ACHN (cell line): Measurements from ENCODE around the gene HK1.
A peak's percentile ranks its signal among the peaks of the same experiment; 100 is the strongest.

ENCODE experiments used
- DNase-seq: peaks from one replicate; pipeline ENCODE4 v3.0.0-alpha.2; 2015
- in situ Hi-C: cut with HindIII; loops from 2 replicates; pipeline ENCODE4 v1.10.0; 2017; ENCODE audit warnings: low sequenced_read_pairs, low pct_ligation_motif_present, low pct_unique_long_range_greater_than_20kb

HK1 gene

DNA sequence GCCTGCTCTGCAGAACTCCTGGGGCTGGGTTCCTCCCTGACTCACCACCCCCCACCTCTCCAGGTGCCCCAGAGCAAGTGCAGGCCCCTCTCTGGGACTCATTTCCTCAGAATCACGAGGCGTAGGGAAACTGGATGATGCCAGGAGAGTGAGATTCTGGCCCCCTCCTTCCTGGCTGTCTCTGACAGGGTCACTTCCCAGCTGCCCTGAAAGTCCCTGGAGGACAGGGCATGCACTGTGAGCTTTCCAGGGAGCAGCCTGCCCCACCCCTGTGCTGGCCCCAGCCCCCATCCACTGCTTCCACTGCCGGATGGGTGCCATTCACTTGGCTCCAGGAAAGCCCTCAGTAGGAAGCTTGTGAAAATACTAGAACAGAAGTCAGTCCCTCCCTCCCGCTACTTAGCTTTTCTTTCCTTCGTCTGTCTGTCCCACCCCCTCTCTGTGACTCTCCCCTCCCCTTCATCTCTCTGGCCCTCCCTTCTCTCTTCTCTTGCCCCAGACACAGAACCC is 128.1 kb downstream of the HK1 start:
- no peak for DNase-seq
- in situ Hi-C loops = no loop called here

DNA sequence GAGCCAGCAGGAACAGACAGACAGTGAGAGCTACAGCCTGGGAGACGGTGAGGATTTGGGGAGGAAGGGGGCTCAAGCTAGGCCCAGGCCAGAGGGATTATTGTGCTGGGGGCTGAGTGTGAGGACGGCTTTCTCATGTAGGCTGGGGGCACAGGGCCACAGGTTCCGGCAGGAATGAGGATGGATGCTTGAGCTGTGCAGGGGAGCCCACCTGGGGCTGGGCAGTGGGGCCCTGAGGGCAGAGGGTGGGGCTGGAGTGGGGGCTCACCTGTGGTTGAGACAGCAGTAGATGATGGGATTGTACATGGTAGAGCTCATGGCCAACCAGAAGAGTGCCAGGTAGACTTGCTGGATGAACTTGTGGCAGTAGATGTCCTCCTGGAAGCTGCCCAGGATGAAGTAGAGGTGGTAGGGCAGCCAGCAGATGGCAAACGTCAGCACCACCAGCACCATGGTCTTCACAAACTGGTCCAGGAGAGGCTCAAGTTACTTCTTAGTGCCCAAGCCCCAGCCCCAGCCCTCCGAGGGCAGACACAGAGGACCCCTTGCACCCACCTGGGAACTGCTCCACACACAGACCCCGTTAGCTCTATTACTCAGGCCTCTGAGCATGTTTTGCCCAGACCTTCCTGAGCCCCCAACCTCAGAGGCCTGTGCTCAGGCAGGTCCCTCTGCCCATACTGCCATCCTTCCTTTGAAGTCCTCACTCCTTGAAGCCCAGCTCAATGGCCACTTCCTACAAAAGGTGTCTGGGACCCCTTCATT is 128.7 kb downstream of the HK1 start:
- no peak for DNase-seq
- in situ Hi-C loops = no loop called here

DNA sequence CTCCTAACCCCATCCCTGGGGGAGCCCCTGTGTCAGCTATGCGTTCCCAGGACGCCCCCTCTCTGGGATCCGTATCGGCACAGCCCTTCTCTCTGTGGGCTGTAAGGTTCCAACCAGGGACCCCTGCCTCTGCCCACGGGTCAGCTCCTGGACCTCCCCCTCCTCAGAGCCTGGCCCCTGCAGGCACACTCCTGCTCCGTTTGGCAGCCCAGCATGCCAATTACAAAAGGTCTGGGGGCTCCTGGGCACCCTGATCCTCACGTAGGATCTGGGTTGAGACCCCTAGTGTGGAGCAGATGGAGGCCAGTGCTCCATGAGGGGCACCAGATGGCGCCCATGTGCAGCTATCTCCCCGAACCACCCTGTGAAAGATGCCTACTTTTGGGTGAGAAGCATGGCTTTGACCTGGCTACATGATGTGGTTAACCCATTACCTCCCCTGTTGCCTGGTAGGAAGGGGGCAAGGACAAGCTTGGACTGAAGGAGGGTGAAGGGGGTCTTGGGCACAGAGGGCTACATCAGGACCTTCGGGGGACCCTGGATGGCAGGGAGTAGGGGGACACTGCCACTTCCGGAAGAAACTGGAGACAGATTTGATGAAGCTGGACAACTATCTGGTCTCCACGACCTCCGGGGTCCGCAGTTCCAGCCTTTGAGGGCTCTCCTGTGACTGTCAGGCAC is 129.5 kb downstream of the HK1 start:
- peak; percentile 39 for DNase-seq
- in situ Hi-C loops = no loop called here

DNA sequence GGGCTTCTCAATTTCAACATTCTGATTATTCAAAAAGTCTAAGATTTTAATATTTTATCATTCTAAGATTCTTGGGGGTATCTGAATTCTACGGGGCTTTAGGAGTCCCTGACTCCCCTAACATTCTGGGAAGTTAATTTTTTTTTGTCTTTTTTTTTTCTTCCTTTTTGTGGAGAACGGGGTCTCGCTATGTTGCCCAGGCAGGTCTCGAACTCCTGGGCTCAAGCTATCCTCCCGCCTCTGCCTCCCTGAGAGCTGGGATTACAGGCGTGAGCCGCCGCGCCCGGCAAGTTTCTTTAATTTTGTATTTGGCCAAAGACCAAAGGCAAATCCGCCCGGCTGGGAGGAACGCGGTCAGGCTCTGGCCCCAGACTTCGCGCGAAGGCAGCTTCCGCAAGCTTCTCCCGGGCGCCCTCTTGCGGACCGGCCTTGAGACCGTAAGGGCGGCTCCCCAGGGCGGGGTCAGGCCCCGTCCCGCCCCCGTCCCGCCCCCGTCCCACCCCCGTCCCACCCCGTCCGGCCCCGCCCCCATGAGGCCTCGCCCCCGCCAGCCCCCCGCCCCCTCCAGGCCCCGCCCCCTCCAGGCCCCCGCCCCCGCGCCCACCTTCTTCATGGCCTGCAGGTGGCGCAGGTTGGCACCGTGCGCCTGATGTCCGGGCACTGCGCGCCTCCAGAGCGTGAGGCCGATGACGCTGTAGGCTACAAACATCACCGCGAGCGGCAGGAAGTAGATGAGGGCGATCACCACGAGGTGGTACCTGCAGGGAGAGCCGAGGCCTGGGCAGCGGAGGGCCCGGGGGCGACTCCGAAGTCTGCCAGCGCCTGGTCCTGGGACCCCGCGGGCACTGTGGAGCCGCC is 130.3 kb downstream of the HK1 start:
- in situ Hi-C loops = no loop called here

DNA sequence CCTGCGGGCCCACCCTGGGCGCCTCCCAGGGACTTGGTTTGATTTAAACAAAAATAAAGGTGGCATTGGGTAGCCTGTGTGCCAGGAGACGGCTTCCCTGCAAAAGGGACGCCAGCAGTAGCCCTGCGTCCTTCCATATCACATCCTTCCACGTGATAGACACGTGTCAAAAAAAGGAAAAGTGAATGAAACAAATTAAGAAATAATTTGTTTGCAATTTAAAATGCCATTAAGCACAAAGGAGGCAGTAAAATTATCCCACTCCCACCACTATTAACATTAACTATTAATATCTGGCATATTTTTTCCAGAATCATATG is 130.8 kb downstream of the HK1 start:
- DNase-seq = no peak
- in situ Hi-C loops = no loop called here

More for the DNA sequence above, 130.3 kb downstream of the HK1 start:
- peak; percentile 96 for DNase-seq

DNA sequence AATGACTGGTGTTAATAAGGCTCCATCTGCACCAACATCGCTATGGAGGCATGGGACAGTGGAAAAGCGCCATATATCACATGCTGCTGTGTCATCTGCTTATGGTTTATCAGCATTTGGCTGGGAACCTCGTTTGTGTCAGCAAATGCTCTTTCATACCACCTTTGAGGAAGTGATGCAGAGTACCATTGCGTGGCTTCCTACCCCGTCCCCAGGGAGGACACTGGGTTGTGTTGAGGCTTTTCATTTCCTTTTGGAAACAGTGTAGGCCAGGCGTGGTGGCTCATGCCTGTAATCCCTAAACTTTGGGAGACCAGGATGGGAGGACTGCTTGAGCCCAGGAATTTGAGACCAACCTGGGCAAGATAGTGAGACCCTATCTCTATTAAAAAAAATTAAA is 131.7 kb downstream of the HK1 start:
- no peak for DNase-seq
- in situ Hi-C loops = no loop called here

DNA sequence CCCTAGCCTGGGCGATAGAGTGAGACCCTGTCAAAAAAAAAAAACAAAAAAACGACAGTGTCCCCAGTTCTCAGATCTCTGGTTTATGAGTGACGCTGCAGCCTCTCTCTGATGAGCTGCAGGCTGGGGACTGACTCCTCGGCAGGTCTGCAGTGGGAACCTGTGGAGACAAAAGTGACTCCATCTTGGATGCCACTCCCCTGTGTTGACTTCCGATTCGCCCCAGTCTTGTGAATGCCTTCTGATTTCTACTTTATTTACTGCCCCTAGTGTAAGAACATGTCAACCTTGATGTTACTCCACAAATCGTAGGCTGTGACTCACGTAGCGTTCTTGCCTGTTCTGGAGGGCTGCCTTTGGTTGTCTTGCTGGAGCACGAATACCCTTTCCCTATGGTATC is 132.2 kb downstream of the HK1 start:
- in situ Hi-C loops = no loop called here
- DNase-seq = no peak

DNA sequence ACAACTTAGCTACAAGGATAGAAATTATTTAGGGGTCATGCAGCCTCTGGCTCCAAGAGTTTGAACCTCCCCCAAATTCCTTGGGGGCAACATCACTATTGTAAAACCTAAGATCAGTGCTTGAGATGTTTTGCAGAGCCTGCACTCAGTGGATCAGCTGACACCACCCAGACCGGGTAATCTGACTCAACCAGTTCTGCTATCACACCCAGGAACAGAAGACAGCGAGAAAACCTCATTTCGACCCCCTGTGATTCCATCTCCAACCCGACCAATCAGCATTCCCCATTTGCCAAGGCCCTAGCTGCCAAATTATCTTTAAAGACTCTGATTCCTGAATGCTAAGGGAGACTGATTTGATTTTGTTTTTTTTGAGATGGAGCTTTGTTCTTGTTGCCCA is 133.2 kb downstream of the HK1 start:
- DNase-seq = no peak
- in situ Hi-C loops = no loop called here

DNA sequence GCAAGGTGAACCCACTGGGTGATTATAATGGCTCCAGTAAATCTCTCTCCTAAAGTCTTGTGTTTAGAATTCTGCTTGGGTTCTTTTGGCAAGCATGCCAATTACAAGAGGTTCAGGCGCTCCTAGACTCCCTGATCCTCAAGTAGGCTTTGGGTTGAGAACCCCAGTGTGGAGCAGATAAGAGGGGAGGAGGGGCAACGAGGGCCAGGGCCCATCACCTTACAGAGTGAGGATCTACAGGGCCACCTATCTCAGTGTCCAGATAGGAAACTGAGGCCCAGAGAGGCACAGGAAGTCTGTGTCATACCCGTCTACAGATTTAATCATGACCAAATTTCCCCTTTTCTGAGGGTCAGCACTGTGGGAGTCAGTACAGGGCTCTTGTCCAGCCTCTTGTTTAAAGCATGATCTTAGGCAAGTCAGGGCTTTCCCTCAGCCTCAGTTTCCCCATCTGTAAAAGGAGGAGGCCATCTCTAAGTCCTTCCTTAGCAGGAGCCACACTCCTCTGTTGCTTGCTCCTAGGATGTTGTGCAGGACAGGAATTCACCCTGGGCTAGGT is 134.0 kb downstream of the HK1 start:
- DNase-seq = no peak
- in situ Hi-C loops = no loop called here

DNA sequence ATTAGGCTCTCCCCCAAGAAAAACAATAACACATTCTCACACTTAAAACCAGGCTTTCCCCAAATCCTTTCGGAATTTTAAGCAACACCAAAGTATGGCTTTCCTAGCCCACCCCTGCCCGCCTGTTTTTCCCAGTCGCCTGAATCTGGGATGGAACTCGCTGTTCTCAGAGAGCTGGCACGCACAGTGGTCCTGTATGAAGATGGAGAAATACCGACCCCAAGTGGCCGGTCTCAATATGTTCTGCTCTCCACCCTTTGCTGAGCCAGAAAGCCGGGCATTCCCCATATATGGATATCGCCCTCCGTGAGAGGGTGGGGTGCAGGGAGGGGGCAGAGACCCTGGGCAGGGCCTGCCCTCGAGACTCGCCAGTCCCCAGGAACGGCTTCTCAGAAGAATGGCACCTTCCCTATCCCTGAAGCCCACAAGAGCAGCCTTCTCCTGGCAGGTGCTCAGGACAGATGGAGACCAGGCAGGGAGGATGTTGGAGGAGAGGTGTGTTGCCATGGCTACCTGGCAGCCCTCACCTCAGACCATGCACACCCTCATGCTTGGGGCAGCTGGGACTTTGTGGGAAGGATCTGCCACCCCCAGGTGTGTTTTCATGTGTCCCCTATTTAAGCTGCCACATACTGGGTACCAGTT is 135.0 kb downstream of the HK1 start:
- in situ Hi-C loops = no loop called here
- peak; percentile 39 for DNase-seq

DNA sequence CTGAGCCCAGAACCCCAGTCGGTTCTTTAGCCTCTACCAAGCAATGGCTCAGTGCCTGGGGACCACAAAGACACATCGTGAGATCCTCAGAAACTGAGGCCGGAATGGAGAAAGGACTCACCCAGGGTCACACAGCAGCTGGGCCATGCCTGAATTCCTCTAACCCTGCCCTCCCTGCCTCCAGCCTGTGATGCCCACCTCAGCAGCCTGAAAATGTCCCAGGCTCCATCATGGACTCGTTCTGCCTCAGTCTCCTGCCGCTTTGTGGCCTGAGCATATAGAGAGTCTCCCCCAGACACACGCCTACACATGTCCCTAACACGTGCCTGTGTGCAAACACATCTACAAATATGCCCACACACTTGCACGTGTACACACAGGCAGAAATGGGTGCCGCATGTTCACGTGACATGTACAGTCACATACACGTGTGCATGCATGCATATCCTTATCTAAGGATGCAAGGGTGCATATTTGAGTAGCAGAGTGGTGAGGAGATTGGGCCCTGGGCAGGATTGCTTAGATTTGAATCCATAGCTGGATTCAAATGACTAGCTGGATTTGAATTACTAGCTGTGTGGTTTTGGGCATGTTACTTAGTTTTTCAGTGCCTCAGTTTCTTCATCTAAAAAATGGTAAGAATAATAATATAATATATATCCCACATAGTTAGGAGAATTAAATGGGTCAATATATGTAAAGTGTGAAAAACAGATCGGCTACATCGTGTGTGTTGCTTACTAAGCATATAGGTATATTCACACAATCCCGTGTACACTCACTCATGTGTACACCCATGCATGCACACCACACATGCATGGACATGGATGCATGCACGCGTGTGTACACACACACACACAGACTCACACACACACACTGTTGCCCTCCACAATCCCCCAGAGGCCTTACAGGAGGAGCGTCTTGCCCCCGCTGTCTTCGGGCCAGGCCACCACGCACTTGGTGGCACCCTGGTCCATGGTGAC is 136.0 kb downstream of the HK1 start:
- in situ Hi-C loops = no loop called here
- DNase-seq = no peak

DNA sequence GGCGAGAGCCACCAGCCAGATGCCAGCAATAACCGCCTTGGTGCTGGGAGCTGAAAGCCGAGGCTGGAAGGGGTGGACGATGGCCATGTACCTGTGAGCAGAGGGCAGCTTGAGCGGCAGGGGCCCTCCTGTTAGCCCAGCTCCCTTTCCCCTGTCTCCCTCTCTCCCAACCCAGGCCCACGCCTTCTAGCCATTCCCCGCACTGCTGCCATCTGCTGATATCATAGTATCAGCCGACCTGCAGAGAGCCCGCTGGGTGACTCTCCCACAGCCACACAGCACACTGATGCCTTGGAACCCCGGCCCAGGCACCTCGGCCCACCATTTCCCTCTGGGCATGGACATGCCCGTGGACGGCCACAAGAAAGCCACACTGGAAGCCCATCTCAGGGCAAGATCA is 136.8 kb downstream of the HK1 start:
- in situ Hi-C loops = no loop called here

DNA sequence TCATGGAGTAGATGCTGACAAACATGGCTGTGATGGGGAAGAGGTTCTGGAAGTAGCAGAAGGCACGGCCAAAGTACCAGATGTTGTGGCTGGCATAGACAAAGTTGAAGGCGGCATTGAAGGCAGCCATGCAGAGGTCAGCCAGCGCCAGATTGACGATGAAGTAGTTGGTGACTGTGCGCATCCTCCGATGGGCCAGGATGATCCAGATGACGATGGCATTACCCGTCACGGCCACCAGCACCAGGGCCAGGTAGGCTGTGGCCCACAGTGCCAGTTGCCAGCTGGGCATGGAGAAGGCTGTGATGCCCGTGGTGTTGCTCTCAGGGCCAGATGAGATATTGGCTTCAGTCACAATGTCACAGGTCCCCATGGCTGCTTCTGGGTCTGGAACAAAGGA is 137.7 kb downstream of the HK1 start:
- in situ Hi-C loops = no loop called here
- DNase-seq = no peak

More for the DNA sequence above, 136.8 kb downstream of the HK1 start:
- no peak for DNase-seq

DNA sequence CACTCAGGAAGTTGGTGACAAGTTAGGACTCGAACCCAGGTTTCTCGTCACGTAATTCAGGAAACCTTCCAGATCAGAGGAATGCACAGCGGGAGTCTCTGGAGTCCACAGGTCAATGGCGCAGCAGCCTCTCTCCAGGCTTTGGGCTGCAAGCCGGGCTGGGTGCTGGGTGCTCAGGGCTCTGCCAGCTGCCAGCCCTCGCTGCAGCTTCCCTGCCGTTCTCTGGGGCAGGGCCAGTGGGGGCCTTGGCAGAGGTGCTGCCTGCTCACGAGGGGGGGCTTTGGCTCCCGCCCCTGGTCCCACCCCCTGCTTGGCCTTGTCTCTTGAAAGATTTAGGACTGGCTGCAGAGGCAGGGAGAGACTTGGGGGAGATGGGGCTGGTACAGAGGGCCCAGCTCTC is 138.4 kb downstream of the HK1 start, which contains the start of gene TACR2:
Gene TACR2 (minus strand): TSS at position 224 of the 400 bp plus-strand sequence. CDS start 595 bp downstream, outside the sequence.
- in situ Hi-C loops = no loop called here

DNA sequence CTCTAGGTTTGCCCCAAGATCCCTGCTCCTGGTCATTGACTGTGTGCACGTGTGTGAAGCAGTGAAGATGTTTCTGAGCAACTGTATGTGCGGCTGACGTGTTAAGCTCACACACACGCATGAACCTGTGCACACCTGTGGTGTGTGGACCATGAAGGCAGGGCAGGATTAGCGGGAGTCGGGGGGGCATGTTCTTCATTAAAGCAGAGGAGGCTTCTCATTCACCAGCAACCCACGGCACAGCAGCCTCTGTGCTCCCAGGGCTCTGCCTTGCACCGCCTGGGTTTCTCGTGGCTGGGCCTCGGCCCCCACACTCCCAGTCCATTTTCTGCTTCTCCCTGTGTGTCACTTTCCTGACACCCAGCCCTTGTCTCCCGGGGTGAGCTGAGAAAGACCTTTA is 139.2 kb downstream of the HK1 start:
- in situ Hi-C loops = no loop called here

More for the DNA sequence above, 138.4 kb downstream of the HK1 start, which contains the start of gene TACR2:
- DNase-seq = no peak

DNA sequence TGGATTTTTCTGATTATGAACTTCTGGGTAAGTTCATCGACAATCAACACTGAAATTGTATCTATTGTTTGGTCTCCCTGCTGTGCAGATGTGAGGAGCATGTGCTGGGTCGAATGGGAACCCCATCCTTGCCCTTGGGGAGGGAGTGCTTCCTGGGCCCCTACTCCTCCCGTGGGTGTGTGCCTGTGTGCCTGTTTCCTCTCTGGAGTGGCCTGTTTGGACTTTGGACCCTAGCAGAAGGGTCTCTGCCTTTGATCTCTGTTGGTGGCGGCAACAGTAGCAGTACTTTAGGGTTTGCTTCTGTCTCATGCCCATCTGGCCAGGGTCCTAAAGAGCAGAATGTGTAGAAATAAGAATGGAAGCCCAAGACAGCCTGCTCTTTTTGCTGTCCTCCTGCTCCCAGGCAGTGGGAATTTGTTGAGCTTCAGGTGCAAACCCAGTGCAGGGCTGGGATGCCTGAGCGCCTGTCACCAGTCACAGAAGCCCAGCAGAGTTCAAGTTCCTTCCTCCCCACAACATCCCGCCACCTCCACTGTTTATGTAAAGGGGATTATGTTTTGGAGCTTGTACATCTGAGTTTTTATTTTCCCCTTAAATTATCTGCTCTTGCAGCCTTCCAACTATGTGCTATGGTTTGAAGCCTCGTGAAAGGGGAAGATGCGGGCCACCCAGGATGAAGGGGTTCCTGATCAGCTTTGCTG is 139.9 kb downstream of the HK1 start:
- DNase-seq = no peak
- in situ Hi-C loops = no loop called here

More for the DNA sequence above, 139.2 kb downstream of the HK1 start:
- DNase-seq = no peak
